PC-9 (cell line): ENCODE results near the gene C5. TPM values are rescaled to one million over a fixed set of nuclear protein-coding genes. Genes with fewer than 3 reads are reported as not detected.

Source experiments
- BruUV-seq: library from RNA; stranded (reverse); fragments of 400-500 nt; replicated peaks from 2 replicates; lab custom pipeline; 2021; lab: Mats Ljungman, UMichigan
- CTCF ChIA-PET: fragments of 300-600 bp; sonication (Branson Sonifier 250); formaldehyde crosslinking; loops from one replicate; lab custom pipeline; 2022; ENCODE audit warnings: antibody characterized with exemption; lab: Charles Lee
- POLR2A ChIA-PET: fragments of 300-600 bp; sonication (Branson Sonifier 250); formaldehyde crosslinking; loops from one replicate; lab custom pipeline; 2022; ENCODE audit warnings: antibody characterized with exemption; ENCODE audit not compliant: unreplicated experiment; lab: Charles Lee
- DNase-seq, 2 experiments: peaks; one replicate each; pipeline versions ENCODE4 v3.0.0 to v3.0.0-alpha.2; 2015 to 2022; ENCODE audit warnings: mixed read lengths in 1 of 2
- H2AFZ ChIP-seq: fragments of 200-600 bp; sonication (generic); 2 replicates; pipeline ENCODE4 v1.8.1; 2017; ENCODE audit warnings: antibody characterized with exemption
- H3F3A ChIP-seq: fragments of 200-600 bp; sonication (generic); 2 replicates; pipeline ENCODE4 v1.8.1; 2017; ENCODE audit warnings: antibody characterized with exemption, mild to moderate bottlenecking, low read depth; ENCODE audit not compliant: insufficient read depth
- H3K27ac ChIP-seq: fragments of 200-600 bp; sonication (generic); 2 replicates; pipeline ENCODE4 v1.6.1; 2016; ENCODE audit warnings: mixed run types
- H3K27me3 ChIP-seq: fragments of 200-600 bp; sonication (generic); 2 replicates; pipeline ENCODE4 v1.6.1; 2016; ENCODE audit warnings: low read depth, mixed run types; ENCODE audit not compliant: insufficient read depth
- H3K36me3 ChIP-seq: fragments of 200-600 bp; sonication (generic); 2 replicates; pipeline ENCODE4 v1.6.1; 2016; ENCODE audit warnings: low read depth, mixed run types
- H3K4me1 ChIP-seq: fragments of 200-600 bp; sonication (generic); replicated peaks from 2 replicates; pipeline ENCODE4 v1.6.1; 2016; ENCODE audit warnings: mixed run types; ENCODE audit not compliant: insufficient read depth
- H3K4me2 ChIP-seq: fragments of 200-600 bp; sonication (generic); 2 replicates; pipeline ENCODE4 v1.6.1; 2017; ENCODE audit warnings: mixed run types
- H3K4me3 ChIP-seq: fragments of 200-600 bp; sonication (generic); 2 replicates; pipeline ENCODE4 v1.6.1; 2016; ENCODE audit warnings: mixed run types
- H3K79me2 ChIP-seq: fragments of 200-600 bp; sonication (generic); 2 replicates; pipeline ENCODE4 v1.6.1; 2017; ENCODE audit warnings: low read depth, mixed run types
- H3K9me2 ChIP-seq: fragments of 200-600 bp; sonication (generic); 2 replicates; pipeline ENCODE4 v1.8.1; 2017; ENCODE audit warnings: mild to moderate bottlenecking; ENCODE audit not compliant: insufficient read depth
- H3K9me3 ChIP-seq: fragments of 200-600 bp; sonication (generic); 2 replicates; pipeline ENCODE4 v1.8.1; 2016; ENCODE audit warnings: low read depth; ENCODE audit not compliant: insufficient read depth
- H4K20me1 ChIP-seq: fragments of 200-600 bp; sonication (generic); 2 replicates; pipeline ENCODE4 v1.8.1; 2017; ENCODE audit not compliant: insufficient read depth
- EZH2 ChIP-seq: fragments of 200-600 bp; sonication (generic); IDR thresholded peaks from 2 replicates; pipeline ENCODE4 v1.8.0; 2017; ENCODE audit warnings: antibody characterized with exemption, low read depth
- intact Hi-C: fragments of 100-400 bp; cut with micrococcal nuclease; formaldehyde crosslinking; loops from one replicate; pipeline ENCODE4 v1.10.0; 2022; ENCODE audit not compliant: unreplicated experiment
- total RNA-seq: library from RNA; stranded (reverse); gene quantifications from 2 replicates; pipeline ENCODE4 v1.2.3, GENCODE V29; 2021
- TF ChIP-seq, protein P1 (sequence below): fragments of 200-600 bp; sonication (generic); conservative IDR thresholded peaks from 2 replicates; pipeline ENCODE4 v1.6.1; 2017; ENCODE audit warnings: mixed run types, antibody characterized with exemption, mild to moderate bottlenecking, moderate library complexity

C5 gene
- total RNA-seq, 1 experiment from 2014 or later, result 11.5 TPM

DNA sequence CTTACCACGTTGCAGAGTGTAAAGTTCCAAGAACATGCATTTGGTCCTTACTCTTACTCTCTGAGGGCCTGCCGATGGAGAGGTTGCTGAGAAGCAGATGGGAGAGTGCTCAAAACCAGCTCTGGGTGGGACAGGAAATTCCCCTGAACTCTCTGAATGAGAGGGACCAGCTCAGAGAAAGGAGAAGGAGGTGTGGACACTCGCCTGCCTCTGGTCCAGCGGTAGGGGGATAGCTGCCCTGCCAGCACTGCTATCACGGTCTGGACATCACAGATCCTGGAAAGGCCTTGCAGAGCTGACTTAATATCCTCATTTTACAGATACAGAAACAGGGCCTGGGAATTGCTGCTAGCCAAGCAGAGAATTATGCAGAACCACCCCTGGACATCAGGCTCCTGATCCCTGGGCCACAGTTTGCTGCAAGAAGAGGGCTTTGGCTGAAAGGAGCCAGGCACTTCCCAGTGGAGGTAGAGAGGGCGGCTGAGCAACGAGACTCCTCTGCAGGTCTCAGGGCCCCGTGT is 128.4 kb downstream of the C5 start:
- intact Hi-C loops, result no loop called here
- H3K4me1 ChIP-seq, result no peaks in the 10 kb centered on the region
- no peak overlapping the region for H2AFZ ChIP-seq
- no peaks in the 10 kb centered on the region for H3K36me3 ChIP-seq
- DNase-seq, result no peak
- H3K4me3 ChIP-seq, result no peak overlapping the region
- H3K4me2 ChIP-seq, result no peak overlapping the region
- no peaks in the 10 kb centered on the region for H4K20me1 ChIP-seq
- ChIA-PET CTCF (no interaction called here), POLR2A (no interaction called here)
- no peak for TF ChIP-seq EZH2
- TF ChIP-seq, protein P1, sequence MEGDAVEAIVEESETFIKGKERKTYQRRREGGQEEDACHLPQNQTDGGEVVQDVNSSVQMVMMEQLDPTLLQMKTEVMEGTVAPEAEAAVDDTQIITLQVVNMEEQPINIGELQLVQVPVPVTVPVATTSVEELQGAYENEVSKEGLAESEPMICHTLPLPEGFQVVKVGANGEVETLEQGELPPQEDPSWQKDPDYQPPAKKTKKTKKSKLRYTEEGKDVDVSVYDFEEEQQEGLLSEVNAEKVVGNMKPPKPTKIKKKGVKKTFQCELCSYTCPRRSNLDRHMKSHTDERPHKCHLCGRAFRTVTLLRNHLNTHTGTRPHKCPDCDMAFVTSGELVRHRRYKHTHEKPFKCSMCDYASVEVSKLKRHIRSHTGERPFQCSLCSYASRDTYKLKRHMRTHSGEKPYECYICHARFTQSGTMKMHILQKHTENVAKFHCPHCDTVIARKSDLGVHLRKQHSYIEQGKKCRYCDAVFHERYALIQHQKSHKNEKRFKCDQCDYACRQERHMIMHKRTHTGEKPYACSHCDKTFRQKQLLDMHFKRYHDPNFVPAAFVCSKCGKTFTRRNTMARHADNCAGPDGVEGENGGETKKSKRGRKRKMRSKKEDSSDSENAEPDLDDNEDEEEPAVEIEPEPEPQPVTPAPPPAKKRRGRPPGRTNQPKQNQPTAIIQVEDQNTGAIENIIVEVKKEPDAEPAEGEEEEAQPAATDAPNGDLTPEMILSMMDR, result no peak
- no peaks in the 10 kb centered on the region for H3K9me3 ChIP-seq
- H3K27me3 ChIP-seq, result no peaks in the 10 kb centered on the region
- H3K27ac ChIP-seq, result no peak overlapping the region
- H3F3A ChIP-seq, result peaks cover 2% of the 10 kb centered on the region
- H3K9me2 ChIP-seq, result no peaks in the 10 kb centered on the region
- no TSS peak for BruUV-seq
- no peaks in the 10 kb centered on the region for H3K79me2 ChIP-seq

DNA sequence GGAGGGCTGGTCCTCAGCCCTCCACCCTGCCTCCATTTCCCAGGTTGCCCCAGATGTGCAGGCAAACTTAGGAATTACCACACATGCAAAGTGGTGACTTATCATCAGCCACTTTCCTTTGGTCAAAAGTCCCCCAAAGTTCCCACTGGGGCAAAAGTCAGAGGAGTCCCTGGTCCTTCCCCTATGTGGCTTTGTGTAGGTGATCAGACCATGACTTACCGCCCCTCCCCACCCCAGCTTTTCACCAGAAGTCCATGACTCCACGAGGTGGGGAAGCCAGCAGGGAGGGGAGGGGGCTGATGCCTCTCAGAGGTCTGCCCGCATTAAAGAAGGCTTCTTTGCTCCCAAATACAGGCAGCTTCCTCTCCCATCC is 129.3 kb downstream of the C5 start:
- Histone ChIP-seq H3F3A (no peaks in the 10 kb centered on the region), H3K27ac (no peak overlapping the region), H3K4me1 (no peaks in the 10 kb centered on the region), H4K20me1 (no peaks in the 10 kb centered on the region), H3K9me2 (no peaks in the 10 kb centered on the region), H3K4me2 (no peak overlapping the region), H3K36me3 (no peaks in the 10 kb centered on the region), H3K4me3 (no peak overlapping the region), H3K9me3 (no peaks in the 10 kb centered on the region), H3K27me3 (no peaks in the 10 kb centered on the region), H2AFZ (no peak overlapping the region), H3K79me2 (no peaks in the 10 kb centered on the region)
- DNase-seq, result no peak
- POLR2A ChIA-PET, result no interaction called here
- CTCF ChIA-PET, result no interaction called here
- no peak for TF ChIP-seq EZH2
- TF ChIP-seq, protein P1, result no peak
- no TSS peak for BruUV-seq
- intact Hi-C loops, result no loop called here

DNA sequence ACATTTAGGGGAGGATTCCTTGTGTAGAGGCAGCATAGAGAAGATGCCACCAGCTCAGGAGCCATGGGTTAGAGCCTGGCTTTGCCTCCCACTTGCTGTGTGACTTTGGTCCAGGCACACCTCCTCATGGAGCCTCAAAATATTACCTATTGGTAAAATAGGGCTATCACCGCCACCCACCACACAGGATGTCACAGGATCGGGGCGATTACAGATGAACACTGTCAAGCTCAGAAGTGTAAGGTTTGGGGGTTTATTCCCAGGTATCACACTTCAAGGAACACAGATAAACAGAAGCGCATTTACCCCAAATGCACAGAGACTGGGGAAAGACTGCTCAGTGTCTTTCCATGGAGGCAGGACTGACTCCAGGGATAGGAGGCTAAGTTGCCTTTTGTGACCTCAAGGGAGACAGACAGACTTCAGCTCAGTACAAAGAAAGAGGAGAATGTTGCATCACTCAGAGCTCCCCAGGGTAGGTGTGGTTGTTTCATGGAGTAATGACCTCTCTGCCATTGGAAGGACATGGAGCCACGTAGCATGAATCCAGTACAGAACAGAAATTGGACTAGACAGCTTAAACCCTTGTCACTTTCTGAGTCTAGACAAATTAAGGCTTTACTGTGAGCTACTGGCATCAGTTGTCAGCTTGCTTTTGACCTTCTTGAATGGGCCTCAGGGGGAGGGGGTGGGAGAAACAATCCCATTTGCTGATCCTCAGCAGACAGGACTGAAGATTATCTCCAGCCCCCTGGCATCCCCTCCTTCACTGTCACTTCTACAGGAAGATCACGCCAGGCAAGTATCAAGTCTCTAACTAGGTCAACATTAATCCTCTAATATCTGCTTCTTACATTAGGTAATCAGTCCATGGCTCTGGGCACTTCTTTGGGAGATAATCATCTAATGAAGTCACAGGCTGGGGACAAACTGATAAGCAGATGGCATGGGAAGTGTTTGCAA is 130.0 kb downstream of the C5 start:
- ChIA-PET POLR2A (interaction anchor here (0.5 kb wide), 1 partner anchor 37 kb away, joined by 24 read pairs; no protein-coding TSS in a partner anchor), CTCF (interaction anchor here (0.6 kb wide), 2 partner anchors 30 to 432 kb away, joined by 7 to 10 read pairs; no protein-coding TSS in a partner anchor)
- no TSS peak for BruUV-seq

More for the DNA sequence above, 130.0 kb downstream of the C5 start:
- Histone ChIP-seq H3K4me2 (no peak overlapping the region), H3K4me1 (no peaks in the 10 kb centered on the region), H2AFZ (no peak overlapping the region), H3K9me3 (no peaks in the 10 kb centered on the region), H3K9me2 (no peaks in the 10 kb centered on the region), H3F3A (no peaks in the 10 kb centered on the region), H3K27me3 (no peaks in the 10 kb centered on the region), H3K27ac (no peak overlapping the region), H3K36me3 (no peaks in the 10 kb centered on the region), H3K4me3 (no peak overlapping the region), H4K20me1 (no peaks in the 10 kb centered on the region), H3K79me2 (no peaks in the 10 kb centered on the region)
- TF ChIP-seq, protein P1, result no peak
- TF ChIP-seq EZH2, result no peak
- DNase-seq, result no peak
- intact Hi-C loops, result no loop called here
